Gastroesophageal sphincter (tissue), 4 donors: ENCODE data around the gene ARID3B. TPM values are rescaled to one million over a fixed set of nuclear protein-coding genes. Genes with fewer than 3 reads are reported as not detected.

Source experiments
- ATAC-seq: fragments of 150-250 bp; one replicate; pipeline ENCODE4 v1.9.1; 2016; ENCODE audit warnings: mild to moderate bottlenecking, moderate library complexity
- H3K27ac ChIP-seq, 4 donors: fragments of 200-600 bp; sonication (generic) in 3 of 4; 1 replicate in 3 of 4; 2 replicates in 1 of 4; pipeline ENCODE4 v1.5.1; 2016 to 2019
- H3K27me3 ChIP-seq: fragments of 200-600 bp; sonication (generic); one replicate; pipeline ENCODE4 v1.5.1; 2019
- H3K36me3 ChIP-seq, 2 donors: fragments of 200-600 bp; sonication (generic); one replicate each; pipeline ENCODE4 v1.5.1; 2019; ENCODE audit warnings: control low read depth in 1 of 2
- H3K4me1 ChIP-seq, 3 donors: fragments of 200-600 bp; sonication (generic); 1 replicate in 2 of 3; 2 replicates in 1 of 3; pipeline ENCODE4 v1.5.1; 2016 to 2019; ENCODE audit warnings: control low read depth in 2 of 3
- H3K4me3 ChIP-seq, 2 donors: fragments of 200-600 bp; sonication (generic); one replicate each; pipeline ENCODE4 v1.5.1; 2019; ENCODE audit warnings: mild to moderate bottlenecking in 1 of 2, moderate library complexity in 1 of 2
- H3K9me3 ChIP-seq, 3 donors: fragments of 200-600 bp; sonication (generic); one replicate each; pipeline ENCODE4 v1.5.1; 2017 to 2019; ENCODE audit warnings: control low read depth in 2 of 3
- CTCF ChIP-seq, 4 experiments: fragments of 200-600 bp in 2 of 4; fragments of 450-650 bp in 2 of 4; sonication (generic) in 1 of 4; IDR thresholded peaks; one replicate each; pipeline ENCODE4 v1.5.1; 2017 to 2019; ENCODE audit warnings: antibody characterized with exemption in 4 of 4, mild to moderate bottlenecking in 2 of 4, moderate library complexity in 2 of 4
- EP300 ChIP-seq: sonication (generic); formaldehyde crosslinking; IDR thresholded peaks from one replicate; pipeline ENCODE4 v1.6.1; 2017; ENCODE audit warnings: antibody characterized with exemption, mild to moderate bottlenecking
- POLR2A ChIP-seq, 2 donors: fragments of 450-650 bp; IDR thresholded peaks; one replicate each; pipeline ENCODE4 v1.6.1; 2017; ENCODE audit warnings: antibody characterized with exemption in 2 of 2, mild to moderate bottlenecking in 2 of 2, moderate library complexity in 1 of 2
- POLR2AphosphoS5 ChIP-seq: sonication (generic); formaldehyde crosslinking; IDR thresholded peaks from one replicate; pipeline ENCODE4 v1.6.1; 2017; ENCODE audit warnings: antibody characterized with exemption
- WGBS, 2 donors: methylation state at CpG; one replicate each; pipeline ENCODE4 v1.1.5; 2018; ENCODE audit warnings: low coverage in 1 of 2; 5-methylcytosine and 5-hydroxymethylcytosine counted together
- total RNA-seq, 4 donors: library from RNA; depleted of rRNA; stranded (reverse); fragments of >200 nt; gene quantifications; one replicate each; pipeline ENCODE4 v1.1.0, GENCODE V29; 2016

ARID3B gene
- total RNA-seq, 4 donors from 2014 or later = 2.9 to 8.4 (median 6.9) TPM

- H3K4me3 ChIP-seq = peak within 1 kb of the TSS; percentile 91 to 99
- H3K4me1 ChIP-seq = peaks cover 0 to 64% (median 24%) of the 10 kb centered on the region in 3 donors
- no peaks in the 10 kb centered on the region for H3K9me3 ChIP-seq
- peak; percentile 91 for ATAC-seq
- peak within 1 kb of the TSS; percentile 94 to 100 (median 98) for H3K27ac ChIP-seq
- peak; percentile 85 to 86 for TF ChIP-seq POLR2A (IDR thresholded peaks at IDR 0.05)
- TF ChIP-seq EP300 = no peak
- TF ChIP-seq POLR2AphosphoS5 = peak; percentile 73
- TF ChIP-seq CTCF (IDR thresholded peaks at IDR 0.05) = peak in 1 of 4 experiments; percentile 15
- H3K36me3 ChIP-seq = peaks cover 0 to 21% of the 10 kb centered on the region in 2 donors
- no peaks in the 10 kb centered on the region for H3K27me3 ChIP-seq
- 0% methylated on average over 2 of the region's 91 CpGs; no CpG with 5 or more reads in 1 of the 2 donors for WGBS, 2 donors
Measured at GRCh38 chr15:74615508-74616365, 74.7 kb downstream of the ARID3B start, which contains the start of gene CLK3. Gene CLK3 (plus strand): TSS chr15:74615836. CDS start chr15:74619197, 3,361 bp downstream.

GRCh38 chr15:74616366-74616939, 75.4 kb downstream of the ARID3B start:
- Histone ChIP-seq H3K9me3 (no peaks in the 10 kb centered on the region), H3K4me3 (peak overlapping the region; percentile 91 to 99), H3K4me1 (peaks cover 0 to 71% (median 28%) of the 10 kb centered on the region in 3 donors), H3K27me3 (no peaks in the 10 kb centered on the region), H3K36me3 (peaks cover 0 to 29% of the 10 kb centered on the region in 2 donors), H3K27ac (peak overlapping the region; percentile 94 to 100 (median 98))
- WGBS, 2 donors = 0 to 4% methylated on average over 3 to 6 of the region's 18 CpGs
- ATAC-seq = no peak
- TF ChIP-seq POLR2AphosphoS5 (peak; percentile 38), EP300 (no peak), CTCF (IDR thresholded peaks at IDR 0.05) (no peak), POLR2A (IDR thresholded peaks at IDR 0.05) (peak in 1 of 2 donors; percentile 31)

GRCh38 chr15:74616996-74617395, 76.0 kb downstream of the ARID3B start:
- peak overlapping the region in 1 of 2 donors; percentile 99 for H3K4me3 ChIP-seq
- no peak for TF ChIP-seq EP300
- TF ChIP-seq CTCF (IDR thresholded peaks at IDR 0.05) = no peak
- no peak for TF ChIP-seq POLR2A (IDR thresholded peaks at IDR 0.05)
- no peak for TF ChIP-seq POLR2AphosphoS5
- no peak for ATAC-seq
- no peaks in the 10 kb centered on the region for H3K9me3 ChIP-seq
- no peaks in the 10 kb centered on the region for H3K27me3 ChIP-seq
- H3K36me3 ChIP-seq = peaks cover 0 to 34% of the 10 kb centered on the region in 2 donors
- peaks cover 0 to 77% (median 28%) of the 10 kb centered on the region in 3 donors for H3K4me1 ChIP-seq
- peak overlapping the region in 3 of 4 donors; percentile 97 to 100 (median 99) for H3K27ac ChIP-seq

- no peaks in the 10 kb centered on the region for H3K27me3 ChIP-seq
- H3K4me1 ChIP-seq = peaks cover 0 to 72% (median 28%) of the 10 kb centered on the region in 3 donors
- H3K9me3 ChIP-seq = no peaks in the 10 kb centered on the region
- ATAC-seq = no peak
- H3K4me3 ChIP-seq = no peak overlapping the region
- H3K27ac ChIP-seq = no peak overlapping the region
- TF ChIP-seq CTCF (IDR thresholded peaks at IDR 0.05) = no peak
- no peak for TF ChIP-seq EP300
- no peak for TF ChIP-seq POLR2A (IDR thresholded peaks at IDR 0.05)
- no peak for TF ChIP-seq POLR2AphosphoS5
- peaks cover 0 to 54% of the 10 kb centered on the region in 2 donors for H3K36me3 ChIP-seq
- 100% methylated on average over 1 of the region's 15 CpGs; no CpG with 5 or more reads in 1 of the 2 donors for WGBS, 2 donors
Measured at GRCh38 chr15:74618841-74619596, 78.0 kb downstream of the ARID3B start.
